ENCODE data around the gene SLC25A25.

SLC25A25 gene

GRCh38 chr9:128122809-128123175 lies 54.8 kb downstream of the SLC25A25 start:
- no peak for TF ChIP-seq CTCF (IDR thresholded peaks at IDR 0.05; ENCODE audit: insufficient read depth, low read depth, low read length, missing control alignments)
- no peak overlapping the region for H3K4me3 ChIP-seq (ENCODE audit: low read depth, low read length)
- no peak for DNase-seq (ENCODE audit: low read depth)

- DNase-seq (ENCODE audit: low read depth), result no peak
- no peak overlapping the region for H3K4me3 ChIP-seq (ENCODE audit: low read depth, low read length)
- TF ChIP-seq CTCF (IDR thresholded peaks at IDR 0.05; ENCODE audit: insufficient read depth, low read depth, low read length, missing control alignments), result no peak
Measured at GRCh38 chr9:128123451-128124080, 55.5 kb downstream of the SLC25A25 start.

- no peak overlapping the region for H3K4me3 ChIP-seq (ENCODE audit: low read depth, low read length)
- no peak for TF ChIP-seq CTCF (IDR thresholded peaks at IDR 0.05; ENCODE audit: insufficient read depth, low read depth, low read length, missing control alignments)
- DNase-seq (ENCODE audit: low read depth), result no peak
Measured at GRCh38 chr9:128124451-128124850, 56.4 kb downstream of the SLC25A25 start.

- H3K4me3 ChIP-seq (ENCODE audit: low read depth, low read length), result no peak overlapping the region; the same call in 1 of the 2 replicates
- peak; percentile 80 for DNase-seq (ENCODE audit: low read depth)
- TF ChIP-seq CTCF (IDR thresholded peaks at IDR 0.05; ENCODE audit: insufficient read depth, low read depth, low read length, missing control alignments), result peak; percentile 76
Measured at GRCh38 chr9:128124873-128125579, 57.0 kb downstream of the SLC25A25 start.

- peak; percentile 50 for DNase-seq (ENCODE audit: low read depth)
Measured at GRCh38 chr9:128125580-128126354, 57.7 kb downstream of the SLC25A25 start.

GRCh38 chr9:128127568-128127989 lies 59.5 kb downstream of the SLC25A25 start, which contains the start of gene PTGES2:
TSS of gene PTGES2 (minus strand) at chr9:128127729. CDS start at chr9:128127717, 12 bp downstream.
- DNase-seq (ENCODE audit: low read depth), result peak; percentile 91

More at GRCh38 chr9:128125580-128126354, 57.7 kb downstream of the SLC25A25 start:
- H3K4me3 ChIP-seq (ENCODE audit: low read depth, low read length), result peak overlapping the region; percentile 97
- TF ChIP-seq CTCF (IDR thresholded peaks at IDR 0.05; ENCODE audit: insufficient read depth, low read depth, low read length, missing control alignments), result no peak

More at GRCh38 chr9:128127568-128127989, 59.5 kb downstream of the SLC25A25 start, which contains the start of gene PTGES2:
- peak within 1 kb of the TSS; percentile 97 for H3K4me3 ChIP-seq (ENCODE audit: low read depth, low read length)
- no peak for TF ChIP-seq CTCF (IDR thresholded peaks at IDR 0.05; ENCODE audit: insufficient read depth, low read depth, low read length, missing control alignments)

Data from GM12865 (cell line).